WTC11 (cell line): Measurements from ENCODE around the gene LMOD3. TPM values are rescaled to one million over a fixed set of nuclear protein-coding genes. Genes with fewer than 3 reads are reported as not detected.

Experiments
- ATAC-seq: fragments of 200-7000 bp; cut with Tn5 transposase; 2 replicates; pipeline ENCODE4 v1.10.0; 2021; ENCODE audit warnings: mild to moderate bottlenecking, moderate library complexity
- Bru-seq: library from RNA; stranded (reverse); fragments of 400-500 nt; gene quantifications from one replicate; lab custom pipeline; 2021; lab: Mats Ljungman, UMichigan
- CTCF ChIA-PET: fragments of 300-600 bp; sonication (Branson Sonifier 250); formaldehyde crosslinking; loops from one replicate; lab custom pipeline; 2021; ENCODE audit warnings: antibody characterized with exemption; lab: Charles Lee
- POLR2A ChIA-PET: fragments of 350-600 bp; sonication (Branson Sonifier 250); formaldehyde crosslinking; loops from one replicate; lab custom pipeline; 2021; ENCODE audit warnings: antibody characterized with exemption; lab: Charles Lee
- DNase-seq: peaks from one replicate; pipeline ENCODE4 v3.0.0; 2021; ENCODE audit warnings: low spot score
- H3K27ac Mint-ChIP-seq: 2 replicates; pipeline ENCODE4 v1.8.0; 2021; ENCODE audit warnings: mixed read lengths
- H3K27me3 Mint-ChIP-seq: 2 replicates; pipeline ENCODE4 v1.8.0; 2021; ENCODE audit warnings: low read depth, mild to moderate bottlenecking, moderate library complexity, mixed read lengths
- H3K36me3 Mint-ChIP-seq: 2 replicates; pipeline ENCODE4 v1.8.0; 2021; ENCODE audit warnings: mixed read lengths
- H3K4me1 Mint-ChIP-seq: 2 replicates; pipeline ENCODE4 v1.8.0; 2022; ENCODE audit warnings: mixed read lengths
- H3K4me3 Mint-ChIP-seq: 2 replicates; pipeline ENCODE4 v1.8.0; 2021; ENCODE audit warnings: mild to moderate bottlenecking, moderate library complexity, mixed read lengths
- H3K9me3 Mint-ChIP-seq: 2 replicates; pipeline ENCODE4 v1.8.0; 2021; ENCODE audit warnings: mixed read lengths
- CREB1 ChIP-seq: sonication (generic); formaldehyde crosslinking; IDR thresholded peaks from 2 replicates; pipeline ENCODE4 v1.8.0; 2023; ENCODE audit warnings: mild to moderate bottlenecking, missing genetic modification reagents
- ETV6 ChIP-seq: sonication (generic); formaldehyde crosslinking; IDR thresholded peaks from 2 replicates; pipeline ENCODE4 v1.8.1; 2022; ENCODE audit warnings: mild to moderate bottlenecking, missing genetic modification reagents
- TEAD4 ChIP-seq: sonication (generic); formaldehyde crosslinking; IDR thresholded peaks from 2 replicates; pipeline ENCODE4 v1.8.0; 2022; ENCODE audit warnings: mild to moderate bottlenecking, missing genetic modification reagents
- ZBTB21 ChIP-seq: sonication (generic); formaldehyde crosslinking; IDR thresholded peaks from 2 replicates; pipeline ENCODE4 v1.8.1; 2023; ENCODE audit warnings: mild to moderate bottlenecking, missing genetic modification reagents, borderline replicate concordance
- ZNF138 ChIP-seq: sonication (generic); formaldehyde crosslinking; conservative IDR thresholded peaks from 2 replicates; pipeline ENCODE4 v1.8.1; 2022; ENCODE audit warnings: mild to moderate bottlenecking, moderate library complexity, missing genetic modification reagents
- ZNF423 ChIP-seq: fragments of 250-450 bp; sonication (Bioruptor Pico); IDR thresholded peaks from 2 replicates; pipeline ENCODE4 v2.1.2; 2022; ENCODE audit warnings: mild to moderate bottlenecking, moderate library complexity
- ZNF671 ChIP-seq: fragments of 250-450 bp; sonication (Bioruptor Pico); IDR thresholded peaks from 2 replicates; pipeline ENCODE4 v1.8.0; 2021; ENCODE audit warnings: mild to moderate bottlenecking
- long read RNA-seq, 3 experiments: library from RNA in 1 of 3; library from capped mRNA in 1 of 3; library from polyadenylated mRNA in 1 of 3; unstranded in 2 of 3; stranded (forward) in 1 of 3; transcript quantifications; one replicate each; pipeline ENCODE4 v2.0.0, GENCODE V29; 2021
- total RNA-seq: library from RNA; stranded (reverse); gene quantifications from 3 replicates; pipeline ENCODE4 v1.2.3, GENCODE V29; 2021
- TF ChIP-seq, protein P1 (sequence below): fragments of 250-450 bp; sonication (Bioruptor Pico); IDR thresholded peaks from 2 replicates; pipeline ENCODE4 v1.9.0; 2021; ENCODE audit warnings: mild to moderate bottlenecking
- TF ChIP-seq, protein P2 (sequence below): sonication (generic); formaldehyde crosslinking; IDR thresholded peaks from 2 replicates; pipeline ENCODE4 v1.8.0; 2022; ENCODE audit warnings: mild to moderate bottlenecking, missing genetic modification reagents
- TF ChIP-seq, protein P3 (sequence below): sonication (generic); formaldehyde crosslinking; IDR thresholded peaks from 2 replicates; pipeline ENCODE4 v1.8.1; 2023; ENCODE audit warnings: mild to moderate bottlenecking, missing genetic modification reagents, moderate library complexity
- TF ChIP-seq, protein P4 (sequence below): fragments of 250-450 bp; sonication (Bioruptor Pico); IDR thresholded peaks from 2 replicates; pipeline ENCODE4 v1.8.0; 2021; ENCODE audit warnings: mild to moderate bottlenecking
- TF ChIP-seq, protein P5 (sequence below): sonication (generic); formaldehyde crosslinking; IDR thresholded peaks from 2 replicates; pipeline ENCODE4 v1.8.0; 2022; ENCODE audit warnings: mild to moderate bottlenecking, missing genetic modification reagents
- TF ChIP-seq, protein P6 (sequence below): sonication (generic); formaldehyde crosslinking; IDR thresholded peaks from 2 replicates; pipeline ENCODE4 v1.8.1; 2023; ENCODE audit warnings: mild to moderate bottlenecking, moderate library complexity, missing genetic modification reagents
- TF ChIP-seq, protein P7 (sequence below): fragments of 250-450 bp; sonication (Bioruptor Pico); IDR thresholded peaks from 2 replicates; pipeline ENCODE4 v2.1.2; 2022; ENCODE audit warnings: mild to moderate bottlenecking, moderate library complexity
- TF ChIP-seq, protein P8 (sequence below): fragments of 250-450 bp; sonication (Bioruptor Pico); IDR thresholded peaks from 2 replicates; pipeline ENCODE4 v1.9.0; 2021; ENCODE audit warnings: mild to moderate bottlenecking, borderline replicate concordance

LMOD3 gene
- not detected in 3 replicates for total RNA-seq
- Bru-seq, nascent RNA = not detected
- long read RNA-seq, experiment 1 = 0 reads
- long read RNA-seq, experiment 2 = 0 reads
- long read RNA-seq, experiment 3 = 0 reads

DNA sequence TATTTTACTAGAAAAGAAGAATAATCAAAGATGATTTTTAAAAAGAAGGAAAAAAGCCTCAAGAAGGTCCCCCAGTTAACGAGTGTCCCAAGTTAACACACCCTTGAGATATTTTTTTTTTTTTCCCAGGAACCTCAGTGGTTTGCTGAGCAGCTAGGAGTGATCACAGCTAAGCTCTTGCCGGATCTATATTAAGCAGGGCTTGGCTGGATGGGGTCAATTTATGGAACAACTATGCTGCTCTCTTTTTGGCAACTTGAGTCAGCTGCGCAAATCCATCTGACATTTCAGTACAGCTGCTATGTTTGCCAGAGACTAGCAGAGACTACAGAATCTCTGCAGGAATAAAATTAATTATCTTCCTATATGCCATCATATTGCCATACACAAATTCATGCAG is at the start of gene LMOD3:
TSS of gene LMOD3 (minus strand) at position 193 of the 400 bp plus-strand sequence. CDS start 209 bp downstream, outside the sequence.
- ATAC-seq = no peak
- CTCF ChIA-PET = interaction anchor here (0.6 to 1.8 kb wide), 3 partner anchors 31 to 288 kb away, joined by 3 to 8 read pairs (median 5); no protein-coding TSS in a partner anchor
- Mint-ChIP-seq H3K36me3 (no peaks in the 10 kb centered on the region), H3K4me3 (no peak within 1 kb of the TSS), H3K4me1 (peaks cover 6% of the 10 kb centered on the region; the same call in 1 of the 2 replicates), H3K27ac (no peak within 1 kb of the TSS), H3K27me3 (no peaks in the 10 kb centered on the region), H3K9me3 (no peaks in the 10 kb centered on the region)
- DNase-seq = no peak
- POLR2A ChIA-PET = no interaction called here
- TF ChIP-seq, protein P1, sequence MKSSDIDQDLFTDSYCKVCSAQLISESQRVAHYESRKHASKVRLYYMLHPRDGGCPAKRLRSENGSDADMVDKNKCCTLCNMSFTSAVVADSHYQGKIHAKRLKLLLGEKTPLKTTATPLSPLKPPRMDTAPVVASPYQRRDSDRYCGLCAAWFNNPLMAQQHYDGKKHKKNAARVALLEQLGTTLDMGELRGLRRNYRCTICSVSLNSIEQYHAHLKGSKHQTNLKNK (CRISPR knock-in tag) = no peak
- TF ChIP-seq ZNF138 (CRISPR knock-in tag) (no peak), ETV6 (CRISPR knock-in tag) (no peak), ZNF671 (CRISPR knock-in tag) (no peak), ZNF423 (CRISPR knock-in tag) (no peak), TEAD4 (CRISPR knock-in tag) (no peak), CREB1 (CRISPR knock-in tag) (no peak), ZBTB21 (CRISPR knock-in tag) (no peak)
- TF ChIP-seq, protein P2, sequence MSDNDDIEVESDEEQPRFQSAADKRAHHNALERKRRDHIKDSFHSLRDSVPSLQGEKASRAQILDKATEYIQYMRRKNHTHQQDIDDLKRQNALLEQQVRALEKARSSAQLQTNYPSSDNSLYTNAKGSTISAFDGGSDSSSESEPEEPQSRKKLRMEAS (CRISPR knock-in tag) = no peak
- TF ChIP-seq, protein P3, sequence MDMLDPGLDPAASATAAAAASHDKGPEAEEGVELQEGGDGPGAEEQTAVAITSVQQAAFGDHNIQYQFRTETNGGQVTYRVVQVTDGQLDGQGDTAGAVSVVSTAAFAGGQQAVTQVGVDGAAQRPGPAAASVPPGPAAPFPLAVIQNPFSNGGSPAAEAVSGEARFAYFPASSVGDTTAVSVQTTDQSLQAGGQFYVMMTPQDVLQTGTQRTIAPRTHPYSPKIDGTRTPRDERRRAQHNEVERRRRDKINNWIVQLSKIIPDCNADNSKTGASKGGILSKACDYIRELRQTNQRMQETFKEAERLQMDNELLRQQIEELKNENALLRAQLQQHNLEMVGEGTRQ (CRISPR knock-in tag) = no peak
- TF ChIP-seq, protein P4, sequence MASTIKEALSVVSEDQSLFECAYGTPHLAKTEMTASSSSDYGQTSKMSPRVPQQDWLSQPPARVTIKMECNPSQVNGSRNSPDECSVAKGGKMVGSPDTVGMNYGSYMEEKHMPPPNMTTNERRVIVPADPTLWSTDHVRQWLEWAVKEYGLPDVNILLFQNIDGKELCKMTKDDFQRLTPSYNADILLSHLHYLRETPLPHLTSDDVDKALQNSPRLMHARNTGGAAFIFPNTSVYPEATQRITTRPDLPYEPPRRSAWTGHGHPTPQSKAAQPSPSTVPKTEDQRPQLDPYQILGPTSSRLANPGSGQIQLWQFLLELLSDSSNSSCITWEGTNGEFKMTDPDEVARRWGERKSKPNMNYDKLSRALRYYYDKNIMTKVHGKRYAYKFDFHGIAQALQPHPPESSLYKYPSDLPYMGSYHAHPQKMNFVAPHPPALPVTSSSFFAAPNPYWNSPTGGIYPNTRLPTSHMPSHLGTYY (CRISPR knock-in tag) = no peak
- TF ChIP-seq, protein P5, sequence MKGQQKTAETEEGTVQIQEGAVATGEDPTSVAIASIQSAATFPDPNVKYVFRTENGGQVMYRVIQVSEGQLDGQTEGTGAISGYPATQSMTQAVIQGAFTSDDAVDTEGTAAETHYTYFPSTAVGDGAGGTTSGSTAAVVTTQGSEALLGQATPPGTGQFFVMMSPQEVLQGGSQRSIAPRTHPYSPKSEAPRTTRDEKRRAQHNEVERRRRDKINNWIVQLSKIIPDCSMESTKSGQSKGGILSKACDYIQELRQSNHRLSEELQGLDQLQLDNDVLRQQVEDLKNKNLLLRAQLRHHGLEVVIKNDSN (CRISPR knock-in tag) = no peak
- TF ChIP-seq, protein P6, sequence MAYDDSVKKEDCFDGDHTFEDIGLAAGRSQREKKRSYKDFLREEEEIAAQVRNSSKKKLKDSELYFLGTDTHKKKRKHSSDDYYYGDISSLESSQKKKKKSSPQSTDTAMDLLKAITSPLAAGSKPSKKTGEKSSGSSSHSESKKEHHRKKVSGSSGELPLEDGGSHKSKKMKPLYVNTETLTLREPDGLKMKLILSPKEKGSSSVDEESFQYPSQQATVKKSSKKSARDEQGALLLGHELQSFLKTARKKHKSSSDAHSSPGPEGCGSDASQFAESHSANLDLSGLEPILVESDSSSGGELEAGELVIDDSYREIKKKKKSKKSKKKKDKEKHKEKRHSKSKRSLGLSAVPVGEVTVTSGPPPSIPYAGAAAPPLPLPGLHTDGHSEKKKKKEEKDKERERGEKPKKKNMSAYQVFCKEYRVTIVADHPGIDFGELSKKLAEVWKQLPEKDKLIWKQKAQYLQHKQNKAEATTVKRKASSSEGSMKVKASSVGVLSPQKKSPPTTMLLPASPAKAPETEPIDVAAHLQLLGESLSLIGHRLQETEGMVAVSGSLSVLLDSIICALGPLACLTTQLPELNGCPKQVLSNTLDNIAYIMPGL (CRISPR knock-in tag) = no peak
- TF ChIP-seq, protein P7, sequence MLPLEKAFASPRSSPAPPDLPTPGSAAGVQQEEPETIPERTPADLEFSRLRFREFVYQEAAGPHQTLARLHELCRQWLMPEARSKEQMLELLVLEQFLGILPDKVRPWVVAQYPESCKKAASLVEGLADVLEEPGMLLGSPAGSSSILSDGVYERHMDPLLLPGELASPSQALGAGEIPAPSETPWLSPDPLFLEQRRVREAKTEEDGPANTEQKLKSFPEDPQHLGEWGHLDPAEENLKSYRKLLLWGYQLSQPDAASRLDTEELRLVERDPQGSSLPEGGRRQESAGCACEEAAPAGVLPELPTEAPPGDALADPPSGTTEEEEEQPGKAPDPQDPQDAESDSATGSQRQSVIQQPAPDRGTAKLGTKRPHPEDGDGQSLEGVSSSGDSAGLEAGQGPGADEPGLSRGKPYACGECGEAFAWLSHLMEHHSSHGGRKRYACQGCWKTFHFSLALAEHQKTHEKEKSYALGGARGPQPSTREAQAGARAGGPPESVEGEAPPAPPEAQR (CRISPR knock-in tag) = no peak
- TF ChIP-seq, protein P8, sequence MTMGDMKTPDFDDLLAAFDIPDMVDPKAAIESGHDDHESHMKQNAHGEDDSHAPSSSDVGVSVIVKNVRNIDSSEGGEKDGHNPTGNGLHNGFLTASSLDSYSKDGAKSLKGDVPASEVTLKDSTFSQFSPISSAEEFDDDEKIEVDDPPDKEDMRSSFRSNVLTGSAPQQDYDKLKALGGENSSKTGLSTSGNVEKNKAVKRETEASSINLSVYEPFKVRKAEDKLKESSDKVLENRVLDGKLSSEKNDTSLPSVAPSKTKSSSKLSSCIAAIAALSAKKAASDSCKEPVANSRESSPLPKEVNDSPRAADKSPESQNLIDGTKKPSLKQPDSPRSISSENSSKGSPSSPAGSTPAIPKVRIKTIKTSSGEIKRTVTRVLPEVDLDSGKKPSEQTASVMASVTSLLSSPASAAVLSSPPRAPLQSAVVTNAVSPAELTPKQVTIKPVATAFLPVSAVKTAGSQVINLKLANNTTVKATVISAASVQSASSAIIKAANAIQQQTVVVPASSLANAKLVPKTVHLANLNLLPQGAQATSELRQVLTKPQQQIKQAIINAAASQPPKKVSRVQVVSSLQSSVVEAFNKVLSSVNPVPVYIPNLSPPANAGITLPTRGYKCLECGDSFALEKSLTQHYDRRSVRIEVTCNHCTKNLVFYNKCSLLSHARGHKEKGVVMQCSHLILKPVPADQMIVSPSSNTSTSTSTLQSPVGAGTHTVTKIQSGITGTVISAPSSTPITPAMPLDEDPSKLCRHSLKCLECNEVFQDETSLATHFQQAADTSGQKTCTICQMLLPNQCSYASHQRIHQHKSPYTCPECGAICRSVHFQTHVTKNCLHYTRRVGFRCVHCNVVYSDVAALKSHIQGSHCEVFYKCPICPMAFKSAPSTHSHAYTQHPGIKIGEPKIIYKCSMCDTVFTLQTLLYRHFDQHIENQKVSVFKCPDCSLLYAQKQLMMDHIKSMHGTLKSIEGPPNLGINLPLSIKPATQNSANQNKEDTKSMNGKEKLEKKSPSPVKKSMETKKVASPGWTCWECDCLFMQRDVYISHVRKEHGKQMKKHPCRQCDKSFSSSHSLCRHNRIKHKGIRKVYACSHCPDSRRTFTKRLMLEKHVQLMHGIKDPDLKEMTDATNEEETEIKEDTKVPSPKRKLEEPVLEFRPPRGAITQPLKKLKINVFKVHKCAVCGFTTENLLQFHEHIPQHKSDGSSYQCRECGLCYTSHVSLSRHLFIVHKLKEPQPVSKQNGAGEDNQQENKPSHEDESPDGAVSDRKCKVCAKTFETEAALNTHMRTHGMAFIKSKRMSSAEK (CRISPR knock-in tag) = no peak
